OCI-LY1 (cell line): ENCODE data around the gene GRIK3.

Source experiments
- CTCF ChIP-seq: fragments of 200-600 bp; sonication (generic), shearing (Covaris generic); IDR thresholded peaks from 2 replicates; pipeline ENCODE4 v1.5.1; 2017; ENCODE audit warnings: mild to moderate bottlenecking, antibody characterized with exemption, low read length, moderate library complexity, mixed read lengths
- EZH2 ChIP-seq: fragments of 200-600 bp; sonication (generic), shearing (Covaris generic); IDR thresholded peaks from 2 replicates; pipeline ENCODE4 v1.8.0; 2017; ENCODE audit warnings: borderline replicate concordance, mixed run types, mild to moderate bottlenecking, antibody characterized with exemption, low read length, moderate library complexity, mixed read lengths

DNA sequence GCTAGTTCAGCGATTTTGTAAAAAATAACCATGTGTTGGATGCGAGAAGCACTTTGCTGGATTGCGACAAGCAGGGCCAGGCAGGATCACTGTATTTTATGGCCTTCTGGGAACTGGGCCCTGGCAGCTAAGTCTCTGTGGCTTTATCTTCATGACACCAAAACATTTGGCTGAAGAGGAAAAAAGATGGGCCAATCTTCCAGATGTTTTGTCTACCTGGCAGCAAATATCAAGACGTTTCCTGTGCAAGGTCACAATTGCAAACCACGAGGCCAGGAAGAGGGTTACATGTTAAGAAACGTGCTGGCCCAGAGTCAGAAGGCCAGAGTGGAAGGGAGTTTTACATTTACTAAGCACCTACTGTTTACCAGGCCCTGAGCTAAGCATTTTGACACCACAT, 22.1 kb downstream of the GRIK3 start:
- TF ChIP-seq CTCF: no peak
- TF ChIP-seq EZH2: no peak
